DOHH2 (cell line): ENCODE results near the gene CENPT.
A peak's percentile ranks its signal among the peaks of the same experiment; 100 is the strongest.

Source experiments
- H3F3A ChIP-seq: fragments of 200-600 bp; sonication (generic), shearing (Covaris generic); 2 replicates; pipeline ENCODE4 v1.6.0; 2016; ENCODE audit warnings: antibody characterized with exemption, mild to moderate bottlenecking; ENCODE audit not compliant: control insufficient read depth, insufficient read depth
- H3K27ac ChIP-seq: fragments of 200-600 bp; sonication (generic); 2 replicates; pipeline ENCODE4 v1.5.1; 2014; ENCODE audit warnings: low read depth, mild to moderate bottlenecking, low read length, moderate library complexity
- H3K27me3 ChIP-seq: fragments of 200-600 bp; sonication (generic); 2 replicates; pipeline ENCODE4 v1.6.1; 2014; ENCODE audit warnings: mild to moderate bottlenecking, low read length, mixed read lengths; ENCODE audit not compliant: control insufficient read depth
- H3K36me3 ChIP-seq: fragments of 200-600 bp; sonication (generic); 2 replicates; pipeline ENCODE4 v1.6.1; 2014; ENCODE audit warnings: mild to moderate bottlenecking, low read length, moderate library complexity, mixed read lengths; ENCODE audit not compliant: control insufficient read depth
- H3K4me1 ChIP-seq: fragments of 200-600 bp; sonication (generic); 2 replicates; pipeline ENCODE4 v1.6.1; 2014; ENCODE audit warnings: mild to moderate bottlenecking, low read length, mixed read lengths; ENCODE audit not compliant: control insufficient read depth
- H3K4me2 ChIP-seq: fragments of 200-600 bp; sonication (generic); 2 replicates; pipeline ENCODE4 v1.6.0; 2014; ENCODE audit warnings: mild to moderate bottlenecking, low read length, moderate library complexity
- H3K4me3 ChIP-seq: fragments of 200-600 bp; sonication (generic); 2 replicates; pipeline ENCODE4 v1.5.1; 2014; ENCODE audit warnings: mild to moderate bottlenecking, low read length, mixed read lengths
- H3K79me2 ChIP-seq: fragments of 200-600 bp; sonication (generic); 2 replicates; pipeline ENCODE4 v1.6.1; 2014; ENCODE audit warnings: mild to moderate bottlenecking, low read length, mixed read lengths; ENCODE audit not compliant: control insufficient read depth
- H3K9me2 ChIP-seq: fragments of 200-600 bp; sonication (generic); replicated peaks from 2 replicates; pipeline ENCODE4 v1.6.1; 2014; ENCODE audit warnings: mild to moderate bottlenecking, low read length, mixed read lengths; ENCODE audit not compliant: control insufficient read depth
- H3K9me3 ChIP-seq: fragments of 200-600 bp; sonication (generic); 2 replicates; pipeline ENCODE4 v1.6.1; 2014; ENCODE audit warnings: antibody characterized with exemption, low read length, mixed read lengths; ENCODE audit not compliant: control insufficient read depth, insufficient read depth
- H4K20me1 ChIP-seq: fragments of 200-600 bp; sonication (generic); 2 replicates; pipeline ENCODE4 v1.6.0; 2014; ENCODE audit warnings: low read depth, mild to moderate bottlenecking, antibody characterized with exemption, low read length, moderate library complexity; ENCODE audit not compliant: control insufficient read depth, insufficient read depth
- CTCF ChIP-seq: fragments of 200-600 bp; sonication (generic); IDR thresholded peaks from one replicate; pipeline ENCODE4 v1.5.1; 2014; ENCODE audit warnings: antibody characterized with exemption, mild to moderate bottlenecking, low read depth, low read length; ENCODE audit not compliant: poor library complexity, severe bottlenecking
- EZH2phosphoT487 ChIP-seq: fragments of 200-600 bp; sonication (generic); IDR thresholded peaks from 2 replicates; pipeline ENCODE4 v1.6.1; 2017; ENCODE audit warnings: borderline replicate concordance, mild to moderate bottlenecking, antibody characterized with exemption, low read length, moderate library complexity, mixed read lengths

The CENPT gene

GRCh38 chr16:67833415-67834241, 13.9 kb downstream of the CENPT start:
- no peak overlapping the region for H3K27ac ChIP-seq
- H3K4me3 ChIP-seq, result peak overlapping the region; percentile 78
- peaks cover 30% of the 10 kb centered on the region for H3K36me3 ChIP-seq
- no peaks in the 10 kb centered on the region for H3F3A ChIP-seq
- H3K4me2 ChIP-seq, result peak overlapping the region; percentile 94
- H3K9me2 ChIP-seq, result no peaks in the 10 kb centered on the region
- peaks cover 14% of the 10 kb centered on the region for H3K4me1 ChIP-seq
- TF ChIP-seq CTCF (no peak), EZH2phosphoT487 (no peak)
- H3K9me3 ChIP-seq, result no peaks in the 10 kb centered on the region
- H3K79me2 ChIP-seq, result peaks cover 13% of the 10 kb centered on the region
- no peaks in the 10 kb centered on the region for H3K27me3 ChIP-seq
- H4K20me1 ChIP-seq, result no peaks in the 10 kb centered on the region

GRCh38 chr16:67833030-67833414, 14.5 kb downstream of the CENPT start:
- Histone ChIP-seq H3K4me1 (peaks cover 14% of the 10 kb centered on the region), H3K27me3 (no peaks in the 10 kb centered on the region), H3K4me3 (peak overlapping the region; percentile 78), H3K9me2 (no peaks in the 10 kb centered on the region), H3F3A (no peaks in the 10 kb centered on the region), H3K27ac (no peak overlapping the region), H3K36me3 (peaks cover 32% of the 10 kb centered on the region), H3K79me2 (peaks cover 13% of the 10 kb centered on the region), H3K4me2 (peak overlapping the region; percentile 94), H3K9me3 (no peaks in the 10 kb centered on the region), H4K20me1 (no peaks in the 10 kb centered on the region)
- no peak for TF ChIP-seq EZH2phosphoT487
- TF ChIP-seq CTCF, result no peak

- no peaks in the 10 kb centered on the region for H4K20me1 ChIP-seq
- no peaks in the 10 kb centered on the region for H3F3A ChIP-seq
- H3K4me2 ChIP-seq, result no peak overlapping the region
- H3K79me2 ChIP-seq, result peaks cover 13% of the 10 kb centered on the region
- peaks cover 32% of the 10 kb centered on the region for H3K36me3 ChIP-seq
- no peak for TF ChIP-seq EZH2phosphoT487
- TF ChIP-seq CTCF, result no peak
- no peaks in the 10 kb centered on the region for H3K9me3 ChIP-seq
- H3K9me2 ChIP-seq, result no peaks in the 10 kb centered on the region
- H3K4me3 ChIP-seq, result no peak overlapping the region
- H3K27me3 ChIP-seq, result no peaks in the 10 kb centered on the region
- H3K27ac ChIP-seq, result no peak overlapping the region
- H3K4me1 ChIP-seq, result peaks cover 9% of the 10 kb centered on the region
Measured at GRCh38 chr16:67828651-67829050, 18.8 kb downstream of the CENPT start.
